Neural crest cell (in vitro differentiated cells): ENCODE results near the gene TTC17. TPM values are rescaled to one million over a fixed set of nuclear protein-coding genes. Genes with fewer than 3 reads are reported as not detected.

Experiments used
- DNase-seq: peaks from one replicate; pipeline ENCODE4 v3.0.0; 2021; ENCODE audit warnings: low read depth, mixed read lengths, low spot score
- H3K27ac Mint-ChIP-seq: one replicate; pipeline ENCODE4 v1.8.0; 2021; ENCODE audit warnings: mild to moderate bottlenecking, mixed read lengths; ENCODE audit not compliant: unreplicated experiment
- H3K27me3 Mint-ChIP-seq: 2 replicates; pipeline ENCODE4 v1.8.0; 2021; ENCODE audit warnings: low read depth, mild to moderate bottlenecking, mixed read lengths
- H3K36me3 Mint-ChIP-seq: 2 replicates; pipeline ENCODE4 v1.8.0; 2021; ENCODE audit warnings: low read depth, mild to moderate bottlenecking, mixed read lengths
- H3K4me1 Mint-ChIP-seq: 2 replicates; pipeline ENCODE4 v1.8.0; 2021; ENCODE audit warnings: mixed read lengths
- H3K4me3 Mint-ChIP-seq: one replicate; pipeline ENCODE4 v1.8.0; 2021; ENCODE audit warnings: mild to moderate bottlenecking, mixed read lengths
- H3K9me3 Mint-ChIP-seq: 2 replicates; pipeline ENCODE4 v1.8.0; 2021; ENCODE audit warnings: mixed read lengths
- CTCF ChIP-seq: fragments of 200-600 bp; sonication (generic); conservative IDR thresholded peaks from 2 replicates; pipeline ENCODE4 v1.5.0; 2021; ENCODE audit warnings: antibody characterized with exemption, mild to moderate bottlenecking
- total RNA-seq: library from RNA; stranded (reverse); gene quantifications from 2 replicates; pipeline ENCODE4 v1.2.1, GENCODE V29; 2021

The TTC17 gene
- total RNA-seq, 1 donor from 2014 or later = 74.3 TPM

GRCh38 chr11:43376065-43376464 is 17.3 kb downstream of the TTC17 start:
- no peaks in the 10 kb centered on the region for H3K4me1 Mint-ChIP-seq
- H3K27me3 Mint-ChIP-seq = no peaks in the 10 kb centered on the region
- TF ChIP-seq CTCF = no peak
- no peak overlapping the region for H3K4me3 Mint-ChIP-seq
- no peak for DNase-seq
- H3K36me3 Mint-ChIP-seq = no peaks in the 10 kb centered on the region
- H3K9me3 Mint-ChIP-seq = no peaks in the 10 kb centered on the region
- H3K27ac Mint-ChIP-seq = no peak overlapping the region

GRCh38 chr11:43376594-43376993 is 17.9 kb downstream of the TTC17 start:
- Mint-ChIP-seq H3K27ac (no peak overlapping the region), H3K4me3 (no peak overlapping the region), H3K36me3 (peaks cover 2% of the 10 kb centered on the region), H3K9me3 (no peaks in the 10 kb centered on the region), H3K27me3 (no peaks in the 10 kb centered on the region), H3K4me1 (no peaks in the 10 kb centered on the region)
- no peak for DNase-seq
- TF ChIP-seq CTCF = no peak

GRCh38 chr11:43377389-43377788 is 18.7 kb downstream of the TTC17 start:
- Mint-ChIP-seq H3K4me1 (no peaks in the 10 kb centered on the region), H3K4me3 (no peak overlapping the region), H3K27me3 (no peaks in the 10 kb centered on the region), H3K27ac (no peak overlapping the region), H3K9me3 (no peaks in the 10 kb centered on the region), H3K36me3 (peaks cover 4% of the 10 kb centered on the region)
- TF ChIP-seq CTCF = no peak
- no peak for DNase-seq

GRCh38 chr11:43378897-43379296 is 20.2 kb downstream of the TTC17 start:
- Mint-ChIP-seq H3K9me3 (no peaks in the 10 kb centered on the region), H3K4me3 (no peak overlapping the region), H3K27me3 (no peaks in the 10 kb centered on the region), H3K4me1 (no peaks in the 10 kb centered on the region), H3K36me3 (peaks cover 4% of the 10 kb centered on the region), H3K27ac (no peak overlapping the region)
- no peak for TF ChIP-seq CTCF
- no peak for DNase-seq

- no peak for TF ChIP-seq CTCF
- no peaks in the 10 kb centered on the region for H3K27me3 Mint-ChIP-seq
- no peak for DNase-seq
- peaks cover 4% of the 10 kb centered on the region for H3K36me3 Mint-ChIP-seq
- H3K27ac Mint-ChIP-seq = no peak overlapping the region
- no peak overlapping the region for H3K4me3 Mint-ChIP-seq
- no peaks in the 10 kb centered on the region for H3K4me1 Mint-ChIP-seq
- no peaks in the 10 kb centered on the region for H3K9me3 Mint-ChIP-seq
These were observed 23.1 kb downstream of the TTC17 start for GRCh38 chr11:43381802-43382201.

GRCh38 chr11:43382614-43383013 is 23.9 kb downstream of the TTC17 start:
- H3K4me1 Mint-ChIP-seq = no peaks in the 10 kb centered on the region
- DNase-seq = no peak
- TF ChIP-seq CTCF = no peak
- no peak overlapping the region for H3K27ac Mint-ChIP-seq
- no peaks in the 10 kb centered on the region for H3K27me3 Mint-ChIP-seq
- peaks cover 4% of the 10 kb centered on the region for H3K36me3 Mint-ChIP-seq
- H3K4me3 Mint-ChIP-seq = no peak overlapping the region
- H3K9me3 Mint-ChIP-seq = no peaks in the 10 kb centered on the region
